Regular cardiac myocyte (primary cell): ENCODE measurements around the gene TTLL11. TPM values are rescaled to one million over a fixed set of nuclear protein-coding genes. Genes with fewer than 3 reads are reported as not detected.

Experiments
- total RNA-seq: library from RNA; depleted of rRNA; stranded (reverse); fragments of >200 nt; gene quantifications from 2 replicates; pipeline ENCODE4 v1.2.3, GENCODE V29; 2014

TTLL11 gene, protein sequence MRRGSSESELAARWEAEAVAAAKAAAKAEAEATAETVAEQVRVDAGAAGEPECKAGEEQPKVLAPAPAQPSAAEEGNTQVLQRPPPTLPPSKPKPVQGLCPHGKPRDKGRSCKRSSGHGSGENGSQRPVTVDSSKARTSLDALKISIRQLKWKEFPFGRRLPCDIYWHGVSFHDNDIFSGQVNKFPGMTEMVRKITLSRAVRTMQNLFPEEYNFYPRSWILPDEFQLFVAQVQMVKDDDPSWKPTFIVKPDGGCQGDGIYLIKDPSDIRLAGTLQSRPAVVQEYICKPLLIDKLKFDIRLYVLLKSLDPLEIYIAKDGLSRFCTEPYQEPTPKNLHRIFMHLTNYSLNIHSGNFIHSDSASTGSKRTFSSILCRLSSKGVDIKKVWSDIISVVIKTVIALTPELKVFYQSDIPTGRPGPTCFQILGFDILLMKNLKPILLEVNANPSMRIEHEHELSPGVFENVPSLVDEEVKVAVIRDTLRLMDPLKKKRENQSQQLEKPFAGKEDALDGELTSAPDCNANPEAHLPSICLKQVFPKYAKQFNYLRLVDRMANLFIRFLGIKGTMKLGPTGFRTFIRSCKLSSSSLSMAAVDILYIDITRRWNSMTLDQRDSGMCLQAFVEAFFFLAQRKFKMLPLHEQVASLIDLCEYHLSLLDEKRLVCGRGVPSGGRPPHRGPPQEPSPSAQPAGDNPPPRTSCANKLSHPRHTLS
- 3.4 and 5.2 TPM in 2 replicates for total RNA-seq

DNA sequence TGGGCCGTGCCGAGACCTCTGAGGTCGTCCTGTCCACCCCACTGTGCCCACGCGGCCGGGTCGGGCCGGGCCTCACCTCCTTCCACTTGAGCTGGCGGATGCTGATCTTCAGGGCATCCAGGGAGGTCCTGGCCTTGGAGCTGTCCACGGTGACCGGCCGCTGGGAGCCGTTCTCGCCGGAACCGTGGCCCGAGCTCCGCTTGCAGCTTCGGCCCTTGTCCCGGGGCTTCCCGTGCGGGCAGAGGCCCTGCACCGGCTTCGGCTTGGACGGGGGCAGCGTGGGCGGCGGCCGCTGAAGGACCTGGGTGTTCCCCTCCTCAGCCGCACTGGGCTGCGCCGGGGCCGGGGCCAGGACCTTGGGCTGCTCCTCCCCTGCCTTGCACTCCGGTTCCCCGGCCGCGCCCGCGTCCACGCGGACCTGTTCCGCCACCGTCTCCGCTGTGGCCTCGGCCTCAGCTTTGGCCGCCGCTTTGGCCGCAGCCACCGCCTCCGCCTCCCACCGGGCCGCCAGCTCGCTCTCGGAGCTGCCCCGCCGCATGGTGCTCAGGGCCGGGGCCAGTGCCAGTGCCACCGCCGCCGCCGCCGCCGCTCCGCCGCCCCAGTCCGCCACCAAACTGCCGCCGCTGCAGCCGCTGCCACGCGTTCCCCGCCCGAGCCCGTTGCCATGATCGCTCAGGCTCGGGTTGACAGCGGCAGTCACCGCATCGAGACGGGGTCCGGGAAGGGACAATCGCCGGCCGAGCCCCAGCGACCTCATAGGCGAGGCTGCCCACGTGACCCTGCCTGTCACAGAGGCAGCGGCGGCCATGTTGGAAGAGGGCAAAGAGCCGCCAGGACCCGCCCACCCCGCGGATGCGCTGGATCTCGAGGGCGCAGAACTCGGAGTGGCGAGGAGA, at the start of gene TTLL11:
TSS of gene TTLL11 (minus strand) at position 698 of the 896 bp plus-strand sequence. CDS start at position 538, 160 bp downstream.

Other genes with a start within 250 kb of the TTLL11 start
- 23.7 and 68.6 TPM in 2 replicates for gene NDUFA8, start 66.5 kb upstream of the TTLL11 start, total RNA-seq
- gene MORN5, start 66.6 kb upstream of the TTLL11 start, total RNA-seq: not detected in 2 replicates
- gene LHX6, start 135.6 kb upstream of the TTLL11 start, total RNA-seq: under 0.01 TPM in 2 replicates
- 9.0 and 9.8 TPM in 2 replicates for gene RBM18, start 171.5 kb upstream of the TTLL11 start, total RNA-seq
- gene MRRF, start 171.6 kb upstream of the TTLL11 start, total RNA-seq: 33.3 and 34.3 TPM in 2 replicates